Measurements from ENCODE around the gene TUBGCP2. TPM values are rescaled to one million over a fixed set of nuclear protein-coding genes. Genes with fewer than 3 reads are reported as not detected.

Gene TUBGCP2
- total and polyA plus RNA-seq, 12 donors, result 31.5 to 77.6 (median 37.3) TPM

GRCh38 chr10:133303206-133303605 is 5.5 kb downstream of the TUBGCP2 start:
- intact Hi-C loops (cut with DNase I), result no loop called here
- H3K9me3 ChIP-seq, result no peaks in the 10 kb centered on the region
- peaks cover 0 to 44% (median 28%) of the 10 kb centered on the region in 9 donors for H3K4me1 ChIP-seq
- no peak for TF ChIP-seq CTCF (IDR thresholded peaks at IDR 0.05)
- H3K4me3 ChIP-seq, result no peak overlapping the region
- ATAC-seq (no peak), DNase-seq (no peak)
- 84 to 91% methylated on average over 10 of the region's 10 CpGs for WGBS, 2 donors
- no peaks in the 10 kb centered on the region for H3K27me3 ChIP-seq
- H3K27ac ChIP-seq, result no peak overlapping the region
- H3K36me3 ChIP-seq, result peaks cover 6 to 62% (median 27%) of the 10 kb centered on the region in 9 donors

- WGBS, 2 donors, result 97 to 100% methylated on average over 14 of the region's 14 CpGs
- Histone ChIP-seq H3K36me3 (peaks cover 7 to 72% (median 37%) of the 10 kb centered on the region in 9 donors), H3K4me3 (no peak overlapping the region), H3K27me3 (no peaks in the 10 kb centered on the region), H3K27ac (no peak overlapping the region), H3K9me3 (no peaks in the 10 kb centered on the region), H3K4me1 (peaks cover 0 to 35% (median 19%) of the 10 kb centered on the region in 9 donors)
- DNase-seq, result no peak
- intact Hi-C loops (cut with DNase I), result no loop called here
- ATAC-seq, result peak in 1 of 8 donors; percentile 17
- no peak for TF ChIP-seq CTCF (IDR thresholded peaks at IDR 0.05)
Measured at GRCh38 chr10:133302230-133302629, 6.4 kb downstream of the TUBGCP2 start.

- DNase-seq (no peak), ATAC-seq (no peak)
- no peaks in the 10 kb centered on the region for H3K9me3 ChIP-seq
- no peak overlapping the region for H3K4me3 ChIP-seq
- WGBS, 2 donors, result 96% methylated on average over 14 of the region's 14 CpGs
- H3K36me3 ChIP-seq, result peaks cover 7 to 90% (median 60%) of the 10 kb centered on the region in 9 donors
- H3K27ac ChIP-seq, result no peak overlapping the region
- TF ChIP-seq CTCF (IDR thresholded peaks at IDR 0.05), result no peak
- peaks cover 0 to 13% (median 0%) of the 10 kb centered on the region in 9 donors for H3K4me1 ChIP-seq
- intact Hi-C loops (cut with DNase I), result no loop called here
- H3K27me3 ChIP-seq, result no peaks in the 10 kb centered on the region
Measured at GRCh38 chr10:133299738-133300137, 8.9 kb downstream of the TUBGCP2 start.

GRCh38 chr10:133299224-133299623 is 9.4 kb downstream of the TUBGCP2 start:
- no peaks in the 10 kb centered on the region for H3K9me3 ChIP-seq
- peaks cover 0 to 9% (median 0%) of the 10 kb centered on the region in 9 donors for H3K4me1 ChIP-seq
- intact Hi-C loops (cut with DNase I), result no loop called here
- H3K27ac ChIP-seq, result no peak overlapping the region
- no peak for TF ChIP-seq CTCF (IDR thresholded peaks at IDR 0.05)
- no peak for DNase-seq
- no peaks in the 10 kb centered on the region for H3K27me3 ChIP-seq
- H3K4me3 ChIP-seq, result no peak overlapping the region
- peaks cover 7 to 94% (median 64%) of the 10 kb centered on the region in 9 donors for H3K36me3 ChIP-seq
- no peak for ATAC-seq
- 92 to 93% methylated on average over 10 of the region's 10 CpGs for WGBS, 2 donors
